ENCODE data around the gene PRKACA. TPM values are rescaled to one million over a fixed set of nuclear protein-coding genes. Genes with fewer than 3 reads are reported as not detected.

PRKACA gene
- total RNA-seq, 1 donor from 2014 or later, result 22.2 TPM

- Histone ChIP-seq H3F3A (ENCODE audit: low read depth) (no peaks in the 10 kb centered on the region), H3K4me2 (no peak overlapping the region), H3K9me3 (ENCODE audit: low read depth) (no peaks in the 10 kb centered on the region), H3K4me3 (no peak overlapping the region), H3K36me3 (no peaks in the 10 kb centered on the region), H3K27ac (no peak overlapping the region), H3K4me1 (no peaks in the 10 kb centered on the region), H3K27me3 (no peaks in the 10 kb centered on the region), H4K20me1 (ENCODE audit: low read depth) (peaks cover 3% of the 10 kb centered on the region), H3K9ac (no peak overlapping the region), H3K79me2 (ENCODE audit: low read depth) (no peaks in the 10 kb centered on the region), H2AFZ (replicated peaks) (no peak overlapping the region)
- Mint-ChIP-seq H3K27ac (no peak overlapping the region), H3K9me3 (no peaks in the 10 kb centered on the region), H3K4me3 (no peak overlapping the region), H3K4me1 (no peaks in the 10 kb centered on the region), H3K27me3 (ENCODE audit: insufficient read depth, low read depth) (no peaks in the 10 kb centered on the region), H3K36me3 (peaks cover 7% of the 10 kb centered on the region)
- DNase-seq (ENCODE audit: low spot score), result no peak
- no peak for TF ChIP-seq EZH2phosphoT487 (IDR thresholded peaks at IDR 0.05)
- no peak for TF ChIP-seq EZH2 (IDR thresholded peaks at IDR 0.05)
- no peak for TF ChIP-seq CTCF (IDR thresholded peaks at IDR 0.05)
Observed at GRCh38 chr19:14103310-14103709, 14.3 kb downstream of the PRKACA start.

GRCh38 chr19:14102756-14103155 is 14.8 kb downstream of the PRKACA start:
- TF ChIP-seq EZH2 (IDR thresholded peaks at IDR 0.05), result no peak
- no peak for TF ChIP-seq CTCF (IDR thresholded peaks at IDR 0.05)
- TF ChIP-seq EZH2phosphoT487 (IDR thresholded peaks at IDR 0.05), result no peak
- H3K9me3 Mint-ChIP-seq, result no peaks in the 10 kb centered on the region
- H3K27me3 Mint-ChIP-seq (ENCODE audit: insufficient read depth, low read depth), result no peaks in the 10 kb centered on the region
- no peaks in the 10 kb centered on the region for H3K4me1 Mint-ChIP-seq
- peaks cover 12% of the 10 kb centered on the region for H3K36me3 Mint-ChIP-seq
- no peak overlapping the region for H3K4me3 ChIP-seq
- no peak overlapping the region for H2AFZ ChIP-seq (replicated peaks)
- H3K4me3 Mint-ChIP-seq, result no peak overlapping the region
- H4K20me1 ChIP-seq (ENCODE audit: low read depth), result peaks cover 3% of the 10 kb centered on the region
- H3K4me1 ChIP-seq, result no peaks in the 10 kb centered on the region
- no peak for DNase-seq (ENCODE audit: low spot score)
- no peaks in the 10 kb centered on the region for H3K27me3 ChIP-seq
- no peaks in the 10 kb centered on the region for H3K36me3 ChIP-seq
- no peaks in the 10 kb centered on the region for H3K79me2 ChIP-seq (ENCODE audit: low read depth)
- H3F3A ChIP-seq (ENCODE audit: low read depth), result no peaks in the 10 kb centered on the region
- no peak overlapping the region for H3K27ac ChIP-seq
- no peak overlapping the region for H3K4me2 ChIP-seq
- H3K9me3 ChIP-seq (ENCODE audit: low read depth), result no peaks in the 10 kb centered on the region
- no peak overlapping the region for H3K27ac Mint-ChIP-seq
- H3K9ac ChIP-seq, result no peak overlapping the region

- Histone ChIP-seq H3K27me3 (no peaks in the 10 kb centered on the region), H4K20me1 (ENCODE audit: low read depth) (peaks cover 3% of the 10 kb centered on the region), H3K27ac (no peak overlapping the region), H2AFZ (replicated peaks) (no peak overlapping the region), H3K4me3 (no peak overlapping the region), H3K79me2 (ENCODE audit: low read depth) (no peaks in the 10 kb centered on the region), H3K9me3 (ENCODE audit: low read depth) (no peaks in the 10 kb centered on the region), H3K4me2 (no peak overlapping the region), H3F3A (ENCODE audit: low read depth) (no peaks in the 10 kb centered on the region), H3K9ac (no peak overlapping the region), H3K4me1 (no peaks in the 10 kb centered on the region), H3K36me3 (no peaks in the 10 kb centered on the region)
- Mint-ChIP-seq H3K27ac (no peak overlapping the region), H3K4me1 (no peaks in the 10 kb centered on the region), H3K36me3 (peaks cover 14% of the 10 kb centered on the region), H3K4me3 (no peak overlapping the region), H3K9me3 (no peaks in the 10 kb centered on the region), H3K27me3 (ENCODE audit: insufficient read depth, low read depth) (no peaks in the 10 kb centered on the region)
- no peak for DNase-seq (ENCODE audit: low spot score)
- TF ChIP-seq CTCF (IDR thresholded peaks at IDR 0.05) (no peak), EZH2phosphoT487 (IDR thresholded peaks at IDR 0.05) (no peak), EZH2 (IDR thresholded peaks at IDR 0.05) (no peak)
Observed at GRCh38 chr19:14102102-14102696, 15.4 kb downstream of the PRKACA start.
